C4-2B (cell line): Measurements from ENCODE around the gene PHPT1.
"Not testable (repeated sequence)": the region's sequence is repeated elsewhere in the genome, so short reads cannot be mapped to it uniquely, and the experiment has no call there.

Experiments used
- H3K27ac ChIP-seq: fragments of 450-650 bp; 2 replicates; pipeline ENCODE4 v1.5.1; 2017
- ZFX ChIP-seq: fragments of 450-650 bp; IDR thresholded peaks from 2 replicates; pipeline ENCODE4 v1.6.1; 2017
- TF ChIP-seq, protein P1 (sequence below): fragments of 450-650 bp; conservative IDR thresholded peaks from 2 replicates; pipeline ENCODE4 v1.5.1; 2017; ENCODE audit warnings: mild to moderate bottlenecking

Gene PHPT1

DNA sequence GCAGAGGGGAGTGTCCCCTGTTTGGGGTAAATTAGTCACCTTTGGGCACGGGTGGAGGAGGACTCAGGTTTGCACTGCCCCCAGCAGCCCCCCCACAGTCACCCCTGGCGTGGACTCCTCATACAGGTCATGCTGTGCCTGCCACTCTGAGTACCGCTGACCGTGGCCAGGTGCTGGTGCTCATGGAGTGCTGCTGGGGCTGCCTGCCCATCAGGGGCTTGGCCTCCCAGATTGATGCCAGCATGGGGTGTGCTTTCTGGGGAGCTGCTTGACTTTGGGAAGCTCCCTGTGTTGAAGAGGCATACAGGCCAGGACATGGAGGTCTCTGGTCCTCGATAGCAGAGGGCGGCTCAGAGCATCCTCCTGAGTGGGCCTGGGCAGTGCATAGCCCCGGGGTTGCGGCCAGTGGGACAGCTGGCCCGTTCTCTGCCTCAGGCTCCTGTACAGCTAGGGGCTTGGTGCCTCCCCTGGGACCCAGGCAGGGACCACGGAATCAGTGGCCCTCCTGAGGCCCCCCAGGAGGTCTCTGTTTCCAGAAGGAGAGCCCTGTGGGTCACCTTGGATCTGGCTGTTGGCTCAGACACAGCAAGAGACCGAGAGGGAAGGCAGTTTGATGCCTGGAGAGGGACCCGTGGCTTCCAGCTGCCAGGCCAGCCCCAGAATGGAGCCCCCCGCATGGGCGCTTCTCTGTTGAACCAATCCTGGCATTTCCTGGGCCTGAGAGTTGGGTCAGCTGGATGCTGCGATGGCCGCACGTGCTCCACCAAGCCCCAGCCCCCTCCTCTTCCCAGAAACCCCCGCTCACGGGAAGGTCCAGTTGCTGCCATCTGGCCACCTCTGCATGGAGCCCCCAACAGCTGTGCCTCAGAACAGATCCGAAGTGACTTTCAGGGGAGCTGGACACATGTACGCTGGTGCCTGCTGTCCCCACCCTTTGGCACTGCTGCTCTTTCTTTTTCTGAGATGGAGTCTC is 13.0 kb upstream of the PHPT1 start:
- TF ChIP-seq, protein P1, sequence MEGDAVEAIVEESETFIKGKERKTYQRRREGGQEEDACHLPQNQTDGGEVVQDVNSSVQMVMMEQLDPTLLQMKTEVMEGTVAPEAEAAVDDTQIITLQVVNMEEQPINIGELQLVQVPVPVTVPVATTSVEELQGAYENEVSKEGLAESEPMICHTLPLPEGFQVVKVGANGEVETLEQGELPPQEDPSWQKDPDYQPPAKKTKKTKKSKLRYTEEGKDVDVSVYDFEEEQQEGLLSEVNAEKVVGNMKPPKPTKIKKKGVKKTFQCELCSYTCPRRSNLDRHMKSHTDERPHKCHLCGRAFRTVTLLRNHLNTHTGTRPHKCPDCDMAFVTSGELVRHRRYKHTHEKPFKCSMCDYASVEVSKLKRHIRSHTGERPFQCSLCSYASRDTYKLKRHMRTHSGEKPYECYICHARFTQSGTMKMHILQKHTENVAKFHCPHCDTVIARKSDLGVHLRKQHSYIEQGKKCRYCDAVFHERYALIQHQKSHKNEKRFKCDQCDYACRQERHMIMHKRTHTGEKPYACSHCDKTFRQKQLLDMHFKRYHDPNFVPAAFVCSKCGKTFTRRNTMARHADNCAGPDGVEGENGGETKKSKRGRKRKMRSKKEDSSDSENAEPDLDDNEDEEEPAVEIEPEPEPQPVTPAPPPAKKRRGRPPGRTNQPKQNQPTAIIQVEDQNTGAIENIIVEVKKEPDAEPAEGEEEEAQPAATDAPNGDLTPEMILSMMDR: no peak
- no peak for TF ChIP-seq ZFX

DNA sequence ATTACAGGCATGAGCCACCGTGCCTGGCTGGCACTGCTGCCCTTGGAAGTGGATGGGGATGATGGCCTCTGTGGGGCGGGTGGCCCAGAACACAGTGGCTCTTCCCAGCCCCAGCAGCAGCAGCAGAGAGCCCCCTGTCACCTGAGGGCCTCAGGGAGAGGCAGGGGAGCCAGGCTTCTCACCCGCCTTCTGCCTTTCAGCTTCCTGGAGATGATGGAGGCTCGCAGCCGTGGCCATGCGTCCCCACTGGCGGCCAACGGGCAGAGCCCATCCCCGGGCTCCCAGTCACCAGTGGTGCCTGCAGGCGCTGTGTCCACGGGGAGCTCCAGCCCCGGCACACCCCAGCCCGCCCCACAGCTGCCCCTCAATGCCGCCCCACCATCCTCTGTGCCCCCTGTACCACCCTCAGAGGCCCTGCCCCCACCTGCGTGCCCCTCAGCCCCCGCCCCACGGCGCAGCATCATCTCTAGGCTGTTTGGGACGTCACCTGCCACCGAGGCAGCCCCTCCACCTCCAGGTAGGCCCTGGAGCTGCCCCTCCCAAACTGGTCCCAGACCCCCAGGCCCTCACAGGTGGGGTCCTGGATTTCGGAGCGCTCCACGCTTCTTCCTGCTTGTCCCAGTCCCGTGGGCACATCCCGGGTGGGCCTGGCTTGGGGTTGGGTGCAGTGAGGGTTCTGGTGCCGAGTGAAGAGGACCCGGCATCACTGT is 11.9 kb upstream of the PHPT1 start:
- TF ChIP-seq ZFX: no peak
- TF ChIP-seq, protein P1: no peak
- no peak overlapping the region for H3K27ac ChIP-seq

More for the DNA sequence above, 13.0 kb upstream of the PHPT1 start:
- H3K27ac ChIP-seq: no peak overlapping the region

DNA sequence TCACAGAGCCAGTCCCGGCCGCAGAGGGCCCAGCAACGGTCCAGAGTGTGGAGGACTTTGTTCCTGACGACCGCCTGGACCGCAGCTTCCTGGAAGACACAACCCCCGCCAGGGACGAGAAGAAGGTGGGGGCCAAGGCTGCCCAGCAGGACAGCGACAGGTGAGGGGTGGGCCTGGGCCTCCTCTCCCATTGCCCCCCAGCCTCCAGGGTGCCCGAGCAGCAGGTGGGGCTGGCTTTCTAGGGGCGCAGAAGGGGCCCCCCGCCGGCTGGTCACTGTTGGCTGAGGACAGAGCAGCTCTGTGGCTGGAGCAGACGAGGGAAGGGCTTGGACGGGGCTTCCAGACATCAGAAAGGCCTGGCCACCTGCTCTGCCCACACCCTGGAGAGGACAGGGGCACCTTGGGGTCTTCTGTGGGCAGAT is 11.3 kb upstream of the PHPT1 start:
- not testable (repeated sequence) for H3K27ac ChIP-seq

DNA sequence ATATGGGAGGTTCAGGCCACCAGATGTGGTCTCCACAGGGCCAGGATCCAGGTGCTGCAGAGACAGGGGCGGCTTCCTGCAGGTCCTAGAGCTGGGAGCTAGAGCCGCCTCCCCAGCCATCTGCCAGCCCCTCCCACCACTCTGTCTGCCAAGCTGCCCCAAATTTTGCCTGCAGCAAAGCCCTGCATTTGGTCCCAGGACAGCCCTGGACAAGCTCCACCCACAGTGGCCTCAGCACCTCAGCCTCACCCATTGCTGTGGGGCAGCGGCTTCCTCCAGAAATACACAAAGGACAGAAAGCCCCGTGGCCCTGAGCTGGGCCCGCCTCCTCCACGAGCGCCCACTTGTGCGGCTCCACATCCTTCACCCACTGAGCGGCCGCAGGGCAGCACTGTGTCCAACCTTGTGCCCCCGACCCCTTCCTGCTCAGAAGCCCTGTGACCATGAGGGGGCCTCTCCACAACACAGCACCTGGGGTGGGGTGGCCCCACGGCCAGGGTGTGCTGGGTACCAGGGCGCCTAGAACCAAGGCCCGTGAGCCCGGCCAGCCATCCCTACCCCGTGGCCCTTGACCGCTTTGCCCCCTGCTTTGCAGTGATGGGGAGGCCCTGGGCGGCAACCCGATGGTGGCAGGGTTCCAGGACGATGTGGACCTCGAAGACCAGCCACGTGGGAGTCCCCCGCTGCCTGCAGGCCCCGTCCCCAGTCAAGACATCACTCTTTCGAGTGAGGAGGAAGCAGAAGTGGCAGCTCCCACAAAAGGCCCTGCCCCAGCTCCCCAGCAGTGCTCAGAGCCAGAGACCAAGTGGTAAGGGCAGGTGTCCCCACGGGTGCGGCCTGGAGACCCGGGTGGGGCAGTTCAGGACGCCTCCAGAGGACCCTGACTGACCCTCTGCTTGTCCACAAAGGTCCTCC is 10.6 kb upstream of the PHPT1 start:
- TF ChIP-seq, protein P1: no peak
- no peak for TF ChIP-seq ZFX
- no peak overlapping the region for H3K27ac ChIP-seq

DNA sequence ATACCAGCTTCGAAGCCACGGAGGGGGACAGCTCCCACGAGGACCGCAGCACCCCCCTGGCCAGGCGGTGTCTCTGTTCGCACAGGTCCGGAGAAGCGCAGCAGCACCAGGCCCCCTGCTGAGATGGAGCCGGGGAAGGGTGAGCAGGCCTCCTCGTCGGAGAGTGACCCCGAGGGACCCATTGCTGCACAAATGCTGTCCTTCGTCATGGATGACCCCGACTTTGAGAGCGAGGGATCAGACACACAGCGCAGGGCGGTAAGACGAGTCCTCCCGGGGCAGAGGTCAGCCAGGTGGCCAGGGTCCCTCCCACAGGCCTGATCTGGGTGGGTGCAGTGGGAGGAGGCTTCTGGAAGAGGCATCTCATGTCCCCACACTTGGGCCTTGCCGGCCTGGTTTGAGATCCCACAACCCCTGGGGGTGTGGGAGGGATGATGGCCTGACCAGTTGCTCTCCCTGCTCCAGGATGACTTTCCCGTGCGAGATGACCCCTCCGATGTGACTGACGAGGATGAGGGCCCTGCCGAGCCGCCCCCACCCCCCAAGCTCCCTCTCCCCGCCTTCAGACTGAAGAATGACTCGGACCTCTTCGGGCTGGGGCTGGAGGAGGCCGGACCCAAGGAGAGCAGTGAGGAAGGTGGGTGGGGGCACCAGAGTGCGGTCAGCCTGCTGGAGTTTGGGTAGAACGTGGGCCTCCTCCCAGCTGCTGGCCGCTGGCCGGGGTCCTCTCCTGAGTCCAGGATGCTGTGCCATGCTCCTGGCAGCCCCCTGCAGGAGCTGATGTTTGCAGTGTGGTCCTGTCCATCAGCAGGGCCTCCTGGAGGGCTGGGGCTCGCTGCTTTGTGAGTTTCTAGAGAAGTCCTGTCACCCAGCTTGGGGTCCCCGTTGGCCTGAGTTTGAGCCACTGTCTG is 9.7 kb upstream of the PHPT1 start:
- H3K27ac ChIP-seq: peak overlapping the region; percentile 78
- TF ChIP-seq, protein P1: no peak
- no peak for TF ChIP-seq ZFX

DNA sequence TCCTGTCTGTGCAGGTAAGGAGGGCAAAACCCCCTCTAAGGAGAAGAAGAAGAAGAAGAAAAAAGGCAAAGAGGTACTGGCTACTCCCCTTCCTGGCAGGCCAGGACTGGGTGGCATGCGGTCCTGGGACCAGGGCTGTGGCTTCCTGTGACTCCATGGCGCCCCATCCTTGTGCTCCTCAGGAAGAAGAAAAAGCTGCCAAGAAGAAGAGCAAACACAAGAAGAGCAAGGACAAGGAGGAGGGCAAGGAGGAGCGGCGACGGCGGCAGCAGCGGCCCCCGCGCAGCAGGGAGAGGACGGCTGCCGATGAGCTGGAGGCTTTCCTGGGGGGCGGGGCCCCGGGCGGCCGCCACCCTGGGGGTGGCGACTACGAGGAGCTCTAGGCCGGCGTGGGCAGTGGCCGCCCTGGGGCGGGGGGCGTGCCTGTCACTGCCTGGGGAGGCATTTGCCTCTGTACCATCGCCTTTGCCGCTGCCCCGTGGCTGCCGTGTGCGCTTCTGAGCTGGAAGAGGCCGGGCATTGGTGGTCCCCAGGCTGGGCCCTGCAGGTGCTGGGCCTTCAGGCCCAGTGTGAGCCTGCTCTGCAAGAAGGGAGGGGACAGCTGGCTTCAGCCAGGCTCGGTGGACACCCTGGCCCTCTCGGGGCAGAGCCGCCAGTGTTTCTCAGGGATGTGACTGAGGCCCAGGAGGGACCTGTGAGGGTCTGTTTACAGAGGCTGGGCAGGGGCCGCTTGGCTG is 8.9 kb upstream of the PHPT1 start:
- peak overlapping the region; percentile 78 for H3K27ac ChIP-seq
- TF ChIP-seq, protein P1: no peak
- 0 out of 2 replicates have a peak, but pooled peaks have one; percentile 26 for TF ChIP-seq ZFX
